ENCODE data around the gene CHERP. TPM values are rescaled to one million over a fixed set of nuclear protein-coding genes. Genes with fewer than 3 reads are reported as not detected.

Gene CHERP
- total RNA-seq, 1 experiment from 2014 or later: 14.3 TPM

GRCh38 chr19:16541526-16542044, 652 bp downstream of the CHERP start:
- H3K4me3 ChIP-seq (ENCODE audit: insufficient read depth, low read depth, low read length): peak overlapping the region; percentile 97
- peaks cover 13% of the 10 kb centered on the region for H3K36me3 ChIP-seq (replicated peaks; ENCODE audit: control insufficient read depth, insufficient read depth, low read length)
- H3K27me3 ChIP-seq (ENCODE audit: control insufficient read depth, insufficient read depth, low read length): no peaks in the 10 kb centered on the region
- DNase-seq: peak; percentile 51

GRCh38 chr19:16540948-16541347, 1.3 kb downstream of the CHERP start:
- no peak overlapping the region for H3K4me3 ChIP-seq (ENCODE audit: insufficient read depth, low read depth, low read length)
- no peaks in the 10 kb centered on the region for H3K27me3 ChIP-seq (ENCODE audit: control insufficient read depth, insufficient read depth, low read length)
- peak; percentile 22 for DNase-seq
- H3K36me3 ChIP-seq (replicated peaks; ENCODE audit: control insufficient read depth, insufficient read depth, low read length): peaks cover 13% of the 10 kb centered on the region

DNA sequence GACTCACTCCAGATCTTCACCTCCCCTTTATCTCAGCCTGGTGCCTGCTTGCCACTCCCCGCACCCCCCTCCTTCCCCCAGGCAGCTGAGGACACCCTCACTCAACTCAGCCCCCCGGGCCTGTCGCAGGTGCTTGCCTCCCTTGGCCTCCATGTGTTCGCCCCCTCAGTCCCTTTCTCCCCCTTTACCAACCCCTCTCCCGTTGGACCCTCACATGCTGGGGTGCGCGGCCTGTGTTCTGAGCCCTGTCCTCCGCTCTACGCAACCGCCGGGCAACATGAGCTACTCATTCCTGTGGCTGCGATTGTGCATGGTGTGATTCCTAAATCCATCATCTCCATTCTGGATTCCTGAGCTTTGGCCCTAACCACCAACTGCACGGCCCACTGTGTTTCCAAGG, 5.1 kb downstream of the CHERP start:
- Histone ChIP-seq H3K36me3 (replicated peaks; ENCODE audit: control insufficient read depth, insufficient read depth, low read length) (peaks cover 32% of the 10 kb centered on the region), H3K27me3 (ENCODE audit: control insufficient read depth, insufficient read depth, low read length) (no peaks in the 10 kb centered on the region), H3K4me3 (ENCODE audit: insufficient read depth, low read depth, low read length) (no peak overlapping the region)
- no peak for DNase-seq

DNA sequence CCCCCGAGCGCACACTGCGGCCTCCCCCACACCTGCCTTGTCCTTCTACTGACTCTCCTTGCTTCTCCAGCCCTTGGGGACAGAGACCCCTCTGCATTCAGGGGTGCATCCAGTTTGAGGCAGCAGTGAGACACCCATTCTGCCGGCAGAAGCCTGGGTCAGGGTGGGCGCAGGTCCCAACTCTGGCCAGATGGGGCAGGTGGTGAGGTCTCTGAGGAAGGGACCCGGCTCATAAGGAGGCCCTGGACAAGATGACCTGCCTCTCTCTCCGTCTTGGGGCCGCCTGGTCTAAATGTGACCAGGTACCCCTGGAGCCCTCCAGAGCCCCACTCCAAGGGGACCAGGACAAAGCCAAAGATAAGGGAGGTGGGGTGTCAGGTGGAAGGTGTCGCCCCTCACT, 6.1 kb downstream of the CHERP start:
- Histone ChIP-seq H3K27me3 (ENCODE audit: control insufficient read depth, insufficient read depth, low read length) (no peaks in the 10 kb centered on the region), H3K36me3 (replicated peaks; ENCODE audit: control insufficient read depth, insufficient read depth, low read length) (peaks cover 39% of the 10 kb centered on the region), H3K4me3 (ENCODE audit: insufficient read depth, low read depth, low read length) (no peak overlapping the region)
- peak; percentile 72 for DNase-seq

DNA sequence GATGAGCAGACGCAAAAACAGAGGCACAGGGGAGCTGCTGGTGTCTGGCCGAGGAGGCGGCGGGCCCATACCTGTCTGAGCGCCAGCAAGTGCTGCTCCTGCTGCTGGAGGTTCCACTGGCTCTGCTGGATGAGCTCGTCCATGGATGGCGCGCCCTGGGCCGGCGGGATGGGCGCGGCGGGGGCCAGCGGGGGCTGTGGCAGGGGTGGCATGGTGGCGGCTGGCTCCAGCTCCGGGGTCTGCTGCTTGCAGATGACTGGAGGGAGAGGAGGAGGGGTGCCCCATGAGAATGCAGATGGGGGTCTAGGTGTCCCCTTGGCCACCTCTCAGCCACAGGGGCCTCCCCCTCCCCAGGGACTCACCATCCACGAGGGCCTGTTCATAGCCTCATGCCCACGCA, 6.9 kb downstream of the CHERP start:
- H3K4me3 ChIP-seq (ENCODE audit: insufficient read depth, low read depth, low read length): no peak overlapping the region
- peaks cover 43% of the 10 kb centered on the region for H3K36me3 ChIP-seq (replicated peaks; ENCODE audit: control insufficient read depth, insufficient read depth, low read length)
- H3K27me3 ChIP-seq (ENCODE audit: control insufficient read depth, insufficient read depth, low read length): no peaks in the 10 kb centered on the region
- peak; percentile 50 for DNase-seq

DNA sequence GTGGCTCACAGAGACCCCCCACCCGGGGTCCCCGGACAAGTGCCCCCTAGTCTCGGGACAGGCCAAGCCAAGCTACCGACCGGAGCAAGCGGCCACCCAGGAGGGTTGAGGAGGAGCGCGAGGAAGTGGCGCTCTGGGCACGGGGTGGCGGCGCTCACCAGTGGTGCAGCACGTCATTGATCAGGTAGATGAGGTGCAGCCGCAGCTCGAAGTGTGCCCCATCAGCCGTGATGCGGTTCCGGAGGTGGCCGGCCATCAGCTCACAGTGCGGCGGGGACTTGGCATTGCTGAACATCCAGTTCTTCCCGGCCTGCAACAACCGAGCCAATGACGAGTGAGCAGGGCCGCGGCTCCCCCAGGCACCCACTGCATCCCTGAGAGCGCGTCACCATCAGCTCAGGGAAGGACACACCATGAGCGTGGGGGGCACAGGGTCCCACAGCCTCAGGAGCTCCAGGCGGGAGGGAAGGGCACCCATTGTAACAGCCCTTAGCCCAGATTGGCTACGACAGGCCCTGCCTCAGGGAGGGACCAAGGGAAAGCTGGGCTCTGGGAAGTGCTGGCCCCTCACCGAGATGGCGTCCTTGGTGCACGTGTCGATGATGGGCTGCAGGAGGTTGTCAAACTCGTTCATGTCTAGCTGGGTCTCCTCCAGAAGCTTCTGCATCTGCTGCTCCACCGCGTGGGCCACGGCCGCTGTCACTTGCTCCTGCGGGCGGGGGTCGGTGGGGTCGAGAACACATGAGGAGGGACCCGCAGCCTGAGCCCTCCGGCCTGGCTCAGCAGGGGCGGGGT, 9.6 kb downstream of the CHERP start:
- Histone ChIP-seq H3K36me3 (replicated peaks; ENCODE audit: control insufficient read depth, insufficient read depth, low read length) (peaks cover 56% of the 10 kb centered on the region), H3K27me3 (ENCODE audit: control insufficient read depth, insufficient read depth, low read length) (no peaks in the 10 kb centered on the region), H3K4me3 (ENCODE audit: insufficient read depth, low read depth, low read length) (no peak overlapping the region)
- DNase-seq: peak; percentile 38

DNA sequence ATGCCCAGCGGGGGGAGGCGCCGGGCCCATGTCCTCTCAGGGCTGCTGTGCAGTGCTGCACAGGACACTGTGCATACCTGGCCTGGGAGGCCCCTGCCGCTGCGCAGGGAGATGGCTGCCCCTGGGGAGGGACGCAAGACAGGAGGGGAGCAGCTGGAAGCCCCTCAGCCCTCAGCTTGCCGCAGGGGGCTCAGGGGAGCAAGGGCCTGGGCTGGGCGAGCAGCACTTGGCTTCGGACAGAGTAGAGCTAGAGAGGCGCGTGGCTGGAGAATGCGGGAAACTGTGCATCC, 10.9 kb downstream of the CHERP start:
- H3K4me3 ChIP-seq (ENCODE audit: insufficient read depth, low read depth, low read length): no peak overlapping the region
- H3K27me3 ChIP-seq (ENCODE audit: control insufficient read depth, insufficient read depth, low read length): no peaks in the 10 kb centered on the region
- peaks cover 64% of the 10 kb centered on the region for H3K36me3 ChIP-seq (replicated peaks; ENCODE audit: control insufficient read depth, insufficient read depth, low read length)
- DNase-seq: peak; percentile 42

DNA sequence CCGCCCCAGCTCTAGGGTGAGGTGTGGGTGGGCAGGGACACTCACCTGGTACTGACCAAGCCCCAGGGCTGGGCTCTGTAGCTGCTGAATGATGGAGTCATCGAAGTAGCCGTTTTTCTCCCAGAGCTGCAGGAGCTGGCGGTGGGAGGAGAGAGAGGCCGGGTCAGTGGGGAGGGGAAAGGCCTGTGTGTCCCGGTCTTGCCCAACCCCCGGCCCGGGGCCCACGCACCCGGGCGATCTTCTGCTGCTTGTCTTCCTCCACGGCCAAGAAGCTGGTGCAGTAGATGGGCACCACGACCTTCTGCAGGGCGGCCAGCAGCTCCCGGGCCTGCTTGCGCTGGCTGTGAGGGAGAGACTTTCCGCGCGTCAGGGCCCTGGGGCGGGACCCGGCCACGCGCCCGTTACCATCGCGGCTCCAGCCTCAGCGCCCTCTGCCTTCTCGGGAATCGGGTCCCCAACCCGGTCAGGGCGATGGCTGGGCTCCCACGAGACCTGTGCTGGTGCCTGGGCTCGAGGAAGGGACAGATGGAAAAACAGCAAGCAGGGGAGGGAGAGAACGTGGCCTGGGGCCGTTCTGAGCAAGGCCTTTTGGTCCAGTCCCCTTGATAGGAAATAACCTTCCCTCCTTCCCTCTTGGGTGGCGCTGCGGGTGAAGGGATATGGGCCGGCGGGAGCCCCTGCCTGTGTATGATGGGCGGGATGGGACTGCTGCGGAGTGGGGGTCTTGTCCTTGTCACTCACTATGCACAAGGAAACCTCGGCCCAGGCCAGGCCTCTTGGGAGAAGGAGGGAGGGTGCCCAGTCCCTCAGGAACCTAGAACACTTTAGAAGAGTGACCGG, 11.5 kb downstream of the CHERP start:
- peak; percentile 39 for DNase-seq
- no peak overlapping the region for H3K4me3 ChIP-seq (ENCODE audit: insufficient read depth, low read depth, low read length)
- H3K27me3 ChIP-seq (ENCODE audit: control insufficient read depth, insufficient read depth, low read length): no peaks in the 10 kb centered on the region
- H3K36me3 ChIP-seq (replicated peaks; ENCODE audit: control insufficient read depth, insufficient read depth, low read length): peaks cover 67% of the 10 kb centered on the region

DNA sequence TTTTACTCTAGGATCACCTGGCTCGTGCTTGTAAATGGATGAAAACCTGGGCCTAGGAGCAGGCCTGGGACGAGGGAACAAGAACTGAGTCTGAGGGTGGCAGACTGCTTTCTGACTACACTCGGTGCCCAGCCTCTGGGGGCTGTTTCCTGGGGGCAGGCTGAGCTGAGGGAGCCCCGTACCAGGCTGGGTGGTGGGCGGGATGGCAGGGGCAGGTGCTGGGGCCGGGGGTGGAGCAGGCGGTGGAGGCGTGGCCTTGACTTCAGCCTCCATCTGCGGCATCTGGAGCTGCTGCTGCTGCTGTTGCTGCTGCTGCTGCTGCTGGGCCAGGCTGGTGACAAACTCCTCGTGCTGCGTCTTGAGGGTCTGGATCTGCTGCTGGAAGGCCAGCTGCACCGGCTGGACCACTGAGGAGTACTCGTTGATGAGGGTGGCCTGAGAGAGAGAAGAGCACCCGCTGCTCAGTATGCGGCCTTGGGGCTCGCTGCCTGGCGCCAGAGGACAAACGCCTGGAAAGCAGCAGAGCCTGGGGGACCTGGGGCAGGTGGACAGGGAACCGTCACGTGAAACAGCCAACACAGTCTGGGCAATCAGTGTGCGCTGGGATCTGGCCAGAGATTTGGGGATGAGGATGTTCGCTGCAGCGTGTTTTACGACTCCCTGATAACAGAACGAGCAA, 12.6 kb downstream of the CHERP start:
- Histone ChIP-seq H3K27me3 (ENCODE audit: control insufficient read depth, insufficient read depth, low read length) (no peaks in the 10 kb centered on the region), H3K4me3 (ENCODE audit: insufficient read depth, low read depth, low read length) (no peak overlapping the region), H3K36me3 (replicated peaks; ENCODE audit: control insufficient read depth, insufficient read depth, low read length) (peaks cover 62% of the 10 kb centered on the region)
- no peak for DNase-seq

DNA sequence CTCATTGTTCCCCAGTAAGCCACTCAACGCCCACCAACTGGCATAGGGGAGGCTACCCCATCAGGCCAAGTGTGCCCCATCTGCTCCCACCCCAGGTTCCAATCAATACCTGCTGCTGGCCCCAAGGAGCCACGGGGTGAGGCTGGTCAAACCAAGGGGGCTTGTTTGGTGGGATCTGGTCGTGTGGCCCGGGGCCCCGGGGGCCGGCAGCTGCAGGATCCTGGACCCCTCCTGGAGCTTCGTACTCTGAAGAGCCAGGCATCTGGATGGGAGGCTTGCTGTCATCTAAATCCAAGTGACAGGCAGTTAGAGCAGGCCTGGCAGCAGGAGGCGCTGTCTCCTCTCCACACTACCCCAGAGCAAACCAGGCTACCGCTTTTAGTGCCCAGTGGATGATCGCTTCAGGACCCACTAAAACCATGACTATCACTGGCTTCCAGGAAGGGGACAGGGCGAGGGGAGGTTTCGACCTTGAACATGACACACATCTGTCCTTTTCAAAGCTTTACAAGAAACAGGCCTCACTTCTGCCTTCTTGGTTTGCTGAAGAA, 14.2 kb downstream of the CHERP start:
- Histone ChIP-seq H3K4me3 (ENCODE audit: insufficient read depth, low read depth, low read length) (no peak overlapping the region), H3K36me3 (replicated peaks; ENCODE audit: control insufficient read depth, insufficient read depth, low read length) (peaks cover 62% of the 10 kb centered on the region), H3K27me3 (ENCODE audit: control insufficient read depth, insufficient read depth, low read length) (no peaks in the 10 kb centered on the region)
- peak; percentile 84 for DNase-seq

DNA sequence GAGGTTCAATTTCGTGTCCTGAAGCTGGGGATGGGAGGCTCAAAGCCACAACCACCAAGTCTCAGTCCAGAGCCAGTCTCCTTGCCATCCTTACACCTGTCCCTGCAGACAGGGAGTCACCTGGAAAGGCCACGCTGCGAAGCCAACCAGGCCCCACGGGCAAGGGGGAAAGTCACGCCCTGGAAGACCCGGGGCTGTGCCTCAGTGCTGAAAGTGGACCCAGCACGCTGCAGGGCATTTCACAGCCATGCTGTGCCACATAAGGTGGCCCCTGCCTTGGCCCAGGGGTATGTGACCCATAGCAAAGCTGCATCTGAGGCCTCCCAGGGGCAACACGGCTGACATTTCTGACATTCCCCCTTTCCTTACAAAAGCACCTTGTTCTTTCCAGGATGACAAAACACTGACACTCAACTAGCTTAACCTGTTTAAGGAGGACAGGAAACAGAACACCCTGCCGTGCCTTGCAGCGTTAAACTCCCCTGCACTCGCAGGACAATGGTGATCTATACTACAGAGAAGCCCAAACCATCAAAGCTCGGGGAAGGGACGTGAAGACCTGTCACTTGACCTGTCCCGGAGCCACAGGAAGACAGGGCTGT, 14.8 kb downstream of the CHERP start:
- H3K27me3 ChIP-seq (ENCODE audit: control insufficient read depth, insufficient read depth, low read length): no peaks in the 10 kb centered on the region
- no peak overlapping the region for H3K4me3 ChIP-seq (ENCODE audit: insufficient read depth, low read depth, low read length)
- DNase-seq: no peak
- peaks cover 60% of the 10 kb centered on the region for H3K36me3 ChIP-seq (replicated peaks; ENCODE audit: control insufficient read depth, insufficient read depth, low read length)

DNA sequence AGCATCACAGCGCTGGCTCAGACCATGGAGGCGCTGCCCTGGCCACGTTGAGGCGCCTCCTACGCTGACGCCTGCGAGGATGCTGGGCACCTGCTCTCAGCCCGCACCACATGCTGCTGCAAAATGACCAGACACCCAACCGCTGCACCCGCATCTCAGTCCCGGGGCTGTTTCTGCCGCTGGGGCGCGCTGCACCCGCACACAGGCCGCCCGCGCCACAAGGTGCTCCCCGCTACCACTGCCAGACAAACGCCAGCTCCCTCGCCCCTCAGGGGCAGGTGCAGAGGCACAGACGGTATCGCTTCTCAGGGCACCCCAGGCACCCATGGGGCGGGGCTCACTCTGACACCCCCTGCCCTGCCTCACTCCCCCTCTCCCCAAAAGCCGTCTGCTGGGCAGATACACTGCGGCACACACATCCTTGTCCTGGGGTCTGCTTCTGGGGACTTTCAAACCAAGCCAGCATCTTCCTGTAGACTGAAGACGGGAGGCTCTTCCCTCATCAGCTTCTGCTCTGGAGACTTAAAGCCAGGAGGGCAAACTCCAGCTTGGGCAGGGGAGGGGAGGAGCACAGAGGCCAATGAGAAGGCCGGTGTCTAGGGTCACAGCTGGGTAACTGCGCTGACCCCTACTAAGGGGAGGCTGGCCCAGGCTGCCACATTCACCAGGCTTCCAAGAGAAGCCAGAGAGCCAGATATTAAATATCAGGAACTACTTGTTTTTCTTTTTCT, 16.3 kb downstream of the CHERP start:
- no peaks in the 10 kb centered on the region for H3K27me3 ChIP-seq (ENCODE audit: control insufficient read depth, insufficient read depth, low read length)
- no peak for DNase-seq
- H3K4me3 ChIP-seq (ENCODE audit: insufficient read depth, low read depth, low read length): no peak overlapping the region
- peaks cover 58% of the 10 kb centered on the region for H3K36me3 ChIP-seq (replicated peaks; ENCODE audit: control insufficient read depth, insufficient read depth, low read length)

- peaks cover 57% of the 10 kb centered on the region for H3K36me3 ChIP-seq (replicated peaks; ENCODE audit: control insufficient read depth, insufficient read depth, low read length)
- no peak for DNase-seq
- H3K27me3 ChIP-seq (ENCODE audit: control insufficient read depth, insufficient read depth, low read length): no peaks in the 10 kb centered on the region
- H3K4me3 ChIP-seq (ENCODE audit: insufficient read depth, low read depth, low read length): no peak overlapping the region
Observed at GRCh38 chr19:16524991-16525734, 17.1 kb downstream of the CHERP start.

All from H7 (cell line).